Measurements from ENCODE around the gene TMTC2.

TMTC2 gene

GRCh38 chr12:82886671-82887340 lies 200.1 kb downstream of the TMTC2 start:
- DNase-seq (ENCODE audit: low read depth): no peak

- DNase-seq (ENCODE audit: low read depth): no peak
Observed at GRCh38 chr12:82893896-82894295, 207.2 kb downstream of the TMTC2 start.

GRCh38 chr12:82896277-82896676 lies 209.6 kb downstream of the TMTC2 start:
- no peak for DNase-seq (ENCODE audit: low read depth)

- DNase-seq (ENCODE audit: low read depth): no peak
Observed at GRCh38 chr12:82896979-82897378, 210.3 kb downstream of the TMTC2 start.

- DNase-seq (ENCODE audit: low read depth): no peak
Observed at GRCh38 chr12:82898441-82898840, 211.7 kb downstream of the TMTC2 start.

- no peak for DNase-seq (ENCODE audit: low read depth)
Observed at GRCh38 chr12:82904219-82904790, 217.6 kb downstream of the TMTC2 start.

GRCh38 chr12:82910246-82910893 lies 223.7 kb downstream of the TMTC2 start:
- no peak for DNase-seq (ENCODE audit: low read depth)

GRCh38 chr12:82912406-82912805 lies 225.7 kb downstream of the TMTC2 start:
- DNase-seq (ENCODE audit: low read depth): no peak

- DNase-seq (ENCODE audit: low read depth): no peak
Observed at GRCh38 chr12:82919388-82920054, 232.8 kb downstream of the TMTC2 start.

GRCh38 chr12:82923935-82924334 lies 237.2 kb downstream of the TMTC2 start:
- DNase-seq (ENCODE audit: low read depth): no peak

- no peak for DNase-seq (ENCODE audit: low read depth)
Observed at GRCh38 chr12:82926630-82927029, 239.9 kb downstream of the TMTC2 start.

- no peak for DNase-seq (ENCODE audit: low read depth)
Observed at GRCh38 chr12:82930301-82930700, 243.6 kb downstream of the TMTC2 start.

- no peak for DNase-seq (ENCODE audit: low read depth)
Observed at GRCh38 chr12:82931349-82932116, 244.8 kb downstream of the TMTC2 start.

GRCh38 chr12:82937151-82937550 lies 250.4 kb downstream of the TMTC2 start:
- no peak for DNase-seq (ENCODE audit: low read depth)

- DNase-seq (ENCODE audit: low read depth): no peak
Observed at GRCh38 chr12:82942521-82942920, 255.8 kb downstream of the TMTC2 start.

GRCh38 chr12:82942991-82943401 lies 256.3 kb downstream of the TMTC2 start:
- DNase-seq (ENCODE audit: low read depth): no peak

- no peak for DNase-seq (ENCODE audit: low read depth)
Observed at GRCh38 chr12:82948491-82948890, 261.8 kb downstream of the TMTC2 start.

- no peak for DNase-seq (ENCODE audit: low read depth)
Observed at GRCh38 chr12:82950356-82950755, 263.6 kb downstream of the TMTC2 start.

GRCh38 chr12:82952946-82953345 lies 266.2 kb downstream of the TMTC2 start:
- DNase-seq (ENCODE audit: low read depth): no peak

- no peak for DNase-seq (ENCODE audit: low read depth)
Observed at GRCh38 chr12:82953397-82953796, 266.7 kb downstream of the TMTC2 start.

- no peak for DNase-seq (ENCODE audit: low read depth)
Observed at GRCh38 chr12:82954064-82954463, 267.4 kb downstream of the TMTC2 start.

- no peak for DNase-seq (ENCODE audit: low read depth)
Observed at GRCh38 chr12:82954572-82954971, 267.9 kb downstream of the TMTC2 start.

Data from stimulated activated CD4-positive, alpha-beta T cell treated with anti-CD3 and anti-CD28 coated beads, Interleukin-2, amount 100 ng/mL, for 4 hours (primary cell).